ENCODE results near the gene CHKA. TPM values are rescaled to one million over a fixed set of nuclear protein-coding genes. Genes with fewer than 3 reads are reported as not detected.
A peak's percentile ranks its signal among the peaks of the same experiment; 100 is the strongest.

The CHKA gene
- total and polyA plus RNA-seq, 8 donors, result 17.4 to 110 (median 31.6) TPM

DNA sequence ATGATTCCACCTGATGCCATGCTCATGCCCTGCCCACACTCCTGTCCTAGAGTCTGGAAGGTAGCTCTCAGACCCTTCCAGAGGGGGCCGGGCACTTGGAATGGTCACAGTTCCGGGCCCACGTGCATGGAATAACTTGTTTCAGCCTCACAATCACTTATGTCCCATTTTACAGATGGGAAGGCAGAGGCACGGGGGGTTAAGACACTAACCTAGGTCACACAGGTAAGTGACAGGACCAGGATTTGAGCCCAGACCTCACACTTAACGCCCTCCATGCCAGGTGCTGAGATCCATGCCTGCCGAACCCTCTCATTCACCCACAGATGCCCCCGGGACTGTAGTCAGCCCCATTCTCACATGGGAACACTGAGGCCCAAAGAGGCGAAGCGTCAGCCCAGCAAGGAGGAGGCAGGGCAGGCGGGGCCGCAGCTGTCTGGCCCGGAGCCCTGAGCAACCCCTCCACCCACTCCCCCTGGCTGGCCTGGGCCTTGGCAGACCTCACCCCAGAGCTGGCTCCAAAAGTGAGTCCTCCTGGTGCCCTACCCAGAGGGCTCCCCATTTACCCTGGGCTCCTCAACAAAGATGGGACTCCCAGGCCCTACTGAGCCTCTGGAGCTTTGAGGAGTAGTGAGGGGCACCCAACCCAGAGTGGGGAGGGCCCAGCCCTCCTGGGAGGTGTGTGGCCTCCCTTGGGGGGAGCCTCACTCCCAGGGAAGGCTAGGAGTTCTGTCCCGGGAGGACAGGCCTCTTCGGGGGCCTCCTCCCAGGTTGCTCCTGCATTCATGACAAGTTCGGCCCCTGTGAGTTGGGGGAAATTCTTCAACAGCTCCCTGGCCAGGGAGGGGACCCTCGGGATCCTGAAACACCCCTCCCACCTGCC lies 113.4 kb downstream of the CHKA start:
- Histone ChIP-seq H3K9me3 (no peaks in the 10 kb centered on the region), H3K27ac (peak overlapping the region; percentile 80 to 89 (median 84)), H3K4me1 (peaks cover 26 to 35% (median 27%) of the 10 kb centered on the region in 3 donors), H3K4me3 (no peak overlapping the region), H3K27me3 (no peaks in the 10 kb centered on the region), H3K36me3 (no peaks in the 10 kb centered on the region)
- intact Hi-C loops (cut with DNase I), result no loop called here
- DNase-seq (peak in 3 of 6 donors; percentile 20 to 67 (median 55)), ATAC-seq (no peak), FAIRE-seq (no peak)
- WGBS, 2 donors, result 83 to 85% methylated on average over 16 of the region's 16 CpGs
- TF ChIP-seq CTCF (IDR thresholded peaks at IDR 0.05), result no peak

GRCh38 chr11:68006606-68007166 lies 114.5 kb downstream of the CHKA start:
- H3K36me3 ChIP-seq, result no peaks in the 10 kb centered on the region
- intact Hi-C loops (cut with DNase I), result no loop called here
- 96 to 99% methylated on average over 7 of the region's 7 CpGs for WGBS, 2 donors
- H3K9me3 ChIP-seq, result no peaks in the 10 kb centered on the region
- H3K27me3 ChIP-seq, result no peaks in the 10 kb centered on the region
- no peak for TF ChIP-seq CTCF (IDR thresholded peaks at IDR 0.05)
- DNase-seq (peak in 3 of 6 donors; percentile 14 to 58 (median 18)), ATAC-seq (no peak), FAIRE-seq (no peak)
- peaks cover 26 to 39% (median 27%) of the 10 kb centered on the region in 3 donors for H3K4me1 ChIP-seq
- H3K27ac ChIP-seq, result no peak overlapping the region
- no peak overlapping the region for H3K4me3 ChIP-seq

- intact Hi-C loops (cut with DNase I), result no loop called here
- DNase-seq (peak in 1 of 6 donors; percentile 41), FAIRE-seq (no peak), ATAC-seq (no peak)
- H3K27ac ChIP-seq, result no peak overlapping the region
- WGBS, 2 donors, result 68 to 74% methylated on average over 14 of the region's 14 CpGs
- H3K4me3 ChIP-seq, result peak overlapping the region in 2 of 4 donors; percentile 65 to 77
- H3K4me1 ChIP-seq, result peaks cover 14 to 22% (median 16%) of the 10 kb centered on the region in 3 donors
- no peaks in the 10 kb centered on the region for H3K27me3 ChIP-seq
- no peak for TF ChIP-seq CTCF (IDR thresholded peaks at IDR 0.05)
- H3K9me3 ChIP-seq, result no peaks in the 10 kb centered on the region
- H3K36me3 ChIP-seq, result no peaks in the 10 kb centered on the region
Observed at GRCh38 chr11:68004551-68005335, 116.4 kb downstream of the CHKA start.

GRCh38 chr11:68003846-68004550 lies 117.2 kb downstream of the CHKA start, which contains the start of gene UNC93B1:
Gene UNC93B1 (minus strand): TSS chr11:68004097. CDS start chr11:68004043, 54 bp downstream.
- FAIRE-seq (no peak), DNase-seq (peak; percentile 91 to 98 (median 92)), ATAC-seq (peak; percentile 82 to 91 (median 88))
- intact Hi-C loops (cut with DNase I), result no loop called here
- H3K27me3 ChIP-seq, result no peaks in the 10 kb centered on the region
- TF ChIP-seq CTCF (IDR thresholded peaks at IDR 0.05), result no peak
- H3K4me3 ChIP-seq, result peak within 1 kb of the TSS; percentile 51 to 77 (median 60)
- H3K36me3 ChIP-seq, result no peaks in the 10 kb centered on the region
- WGBS, 2 donors, result 3 to 5% methylated on average over 36 to 64 of the region's 64 CpGs
- H3K27ac ChIP-seq, result peak within 1 kb of the TSS; percentile 39 to 57 (median 50)
- no peaks in the 10 kb centered on the region for H3K9me3 ChIP-seq
- peaks cover 8 to 14% (median 10%) of the 10 kb centered on the region in 3 donors for H3K4me1 ChIP-seq
